ENCODE data around the gene ISM1. TPM values are rescaled to one million over a fixed set of nuclear protein-coding genes. Genes with fewer than 3 reads are reported as not detected.

Gene ISM1
- total and polyA plus RNA-seq, 7 experiments from 2014 or later: 1.6 to 3.2 (median 2.4) TPM

DNA sequence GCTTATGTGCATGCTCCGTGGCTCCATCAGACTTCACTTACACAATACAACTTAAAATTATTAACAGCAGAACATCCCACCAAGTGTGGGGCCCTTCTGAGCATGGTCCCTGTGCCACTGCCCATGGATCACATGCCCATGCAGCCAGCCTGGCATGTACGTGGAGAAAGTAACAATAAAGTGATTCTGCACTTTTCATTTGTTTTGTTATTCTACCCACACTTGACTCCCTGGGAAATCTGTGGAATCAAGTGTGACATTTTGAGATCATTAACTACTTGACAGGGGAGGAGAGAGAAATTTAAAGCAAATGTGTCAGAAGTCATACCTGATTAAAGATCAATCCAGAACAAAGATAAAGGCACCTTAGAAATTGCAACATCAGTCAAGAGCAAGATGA lies 112.0 kb downstream of the ISM1 start:
- Mint-ChIP-seq H3K9me3 (peaks cover 0 to 3% (median 0%) of the 10 kb centered on the region in 11 donors), H3K27ac (no peak overlapping the region), H3K4me1 (peaks cover 0 to 4% (median 0%) of the 10 kb centered on the region in 7 donors), H3K4me3 (no peak overlapping the region), H3K36me3 (peaks cover 0 to 3% (median 0%) of the 10 kb centered on the region in 5 donors), H3K27me3 (peaks cover 0 to 5% (median 1%) of the 10 kb centered on the region in 5 donors)
- no peaks in the 10 kb centered on the region for H3K27me3 ChIP-seq (ENCODE audit: control insufficient read depth in 2 of 2, insufficient read depth in 2 of 2, low read length in 2 of 2)
- no peaks in the 10 kb centered on the region for H3K4me1 ChIP-seq (ENCODE audit: control insufficient read depth in 2 of 2, insufficient read depth in 2 of 2, low read length in 2 of 2)
- ATAC-seq (no peak), DNase-seq (no peak)
- no peaks in the 10 kb centered on the region for H3K9me3 ChIP-seq (ENCODE audit: control insufficient read depth in 2 of 3, low read length in 3 of 3)
- ChIA-PET POLR2A (no interaction called here), CTCF (interaction anchor here (0.7 kb wide), 1 partner anchor 15 kb away, joined by 4 read pairs; no protein-coding TSS in a partner anchor)
- intact Hi-C loops (cut with micrococcal nuclease): loop anchor here in 1 of 2 donors (10.0 kb wide), 1 partner anchor 62 kb away; no protein-coding TSS in a partner anchor
- no peak overlapping the region for H3K27ac ChIP-seq (ENCODE audit: low read depth, low read length)
- H3K4me3 ChIP-seq (ENCODE audit: low read length): no peak overlapping the region
- H3K36me3 ChIP-seq (ENCODE audit: control insufficient read depth in 2 of 3, insufficient read depth in 3 of 3, low read length in 3 of 3): no peaks in the 10 kb centered on the region

DNA sequence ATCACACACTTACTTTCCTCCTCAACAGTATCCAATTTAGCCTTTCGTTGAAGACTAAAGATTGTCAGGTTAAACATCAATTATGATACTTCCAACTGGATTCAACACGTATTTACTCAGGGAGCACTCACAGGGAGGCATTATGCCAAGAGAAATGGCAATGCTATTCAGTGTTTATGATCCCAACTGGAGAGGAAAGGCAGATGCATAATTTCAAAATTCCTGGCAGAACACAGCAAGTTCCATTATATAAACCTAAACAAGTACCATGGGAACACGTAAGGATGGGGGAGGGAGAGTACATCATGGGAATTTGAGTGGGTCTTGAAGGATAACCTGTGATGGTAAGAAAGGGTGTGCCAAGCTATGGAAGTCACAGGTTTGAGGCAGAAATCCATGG lies 112.7 kb downstream of the ISM1 start:
- no peak overlapping the region for H3K27ac ChIP-seq (ENCODE audit: low read depth, low read length)
- no peak overlapping the region for H3K4me3 ChIP-seq (ENCODE audit: low read length)
- Mint-ChIP-seq H3K27me3 (peaks cover 0 to 5% (median 0%) of the 10 kb centered on the region in 5 donors), H3K4me3 (no peak overlapping the region), H3K27ac (no peak overlapping the region), H3K9me3 (no peaks in the 10 kb centered on the region), H3K4me1 (peaks cover 0 to 6% (median 0%) of the 10 kb centered on the region in 7 donors), H3K36me3 (peaks cover 0 to 3% (median 0%) of the 10 kb centered on the region in 5 donors)
- ATAC-seq: no peak
- DNase-seq: no peak
- H3K27me3 ChIP-seq (ENCODE audit: control insufficient read depth in 2 of 2, insufficient read depth in 2 of 2, low read length in 2 of 2): no peaks in the 10 kb centered on the region
- POLR2A ChIA-PET: no interaction called here
- no peaks in the 10 kb centered on the region for H3K9me3 ChIP-seq (ENCODE audit: control insufficient read depth in 2 of 3, low read length in 3 of 3)
- intact Hi-C loops (cut with micrococcal nuclease): loop anchor here in 1 of 2 donors (10.0 kb wide), 1 partner anchor 61 kb away; no protein-coding TSS in a partner anchor
- H3K4me1 ChIP-seq (ENCODE audit: control insufficient read depth in 2 of 2, insufficient read depth in 2 of 2, low read length in 2 of 2): no peaks in the 10 kb centered on the region
- H3K36me3 ChIP-seq (ENCODE audit: control insufficient read depth in 2 of 3, insufficient read depth in 3 of 3, low read length in 3 of 3): no peaks in the 10 kb centered on the region
- CTCF ChIA-PET: no interaction called here

- Histone ChIP-seq H3K27ac (ENCODE audit: low read depth, low read length) (no peak overlapping the region), H3K36me3 (ENCODE audit: control insufficient read depth in 2 of 3, insufficient read depth in 3 of 3, low read length in 3 of 3) (no peaks in the 10 kb centered on the region), H3K9me3 (ENCODE audit: control insufficient read depth in 2 of 3, low read length in 3 of 3) (no peaks in the 10 kb centered on the region), H3K27me3 (ENCODE audit: control insufficient read depth in 2 of 2, insufficient read depth in 2 of 2, low read length in 2 of 2) (no peaks in the 10 kb centered on the region), H3K4me1 (ENCODE audit: control insufficient read depth in 2 of 2, insufficient read depth in 2 of 2, low read length in 2 of 2) (no peaks in the 10 kb centered on the region), H3K4me3 (ENCODE audit: low read length) (no peak overlapping the region)
- DNase-seq (no peak), ATAC-seq (no peak)
- Mint-ChIP-seq H3K9me3 (no peaks in the 10 kb centered on the region), H3K36me3 (peaks cover 0 to 3% (median 0%) of the 10 kb centered on the region in 5 donors), H3K27me3 (peaks cover 0 to 5% (median 0%) of the 10 kb centered on the region in 5 donors), H3K27ac (no peak overlapping the region), H3K4me3 (no peak overlapping the region), H3K4me1 (peaks cover 0 to 6% (median 0%) of the 10 kb centered on the region in 7 donors)
- POLR2A ChIA-PET: no interaction called here
- intact Hi-C loops (cut with micrococcal nuclease): loop anchor here in 1 of 2 donors (10.0 kb wide), 1 partner anchor 58 kb away; no protein-coding TSS in a partner anchor
- CTCF ChIA-PET: no interaction called here
Observed at GRCh38 chr20:13336308-13337089, 115.4 kb downstream of the ISM1 start.

DNA sequence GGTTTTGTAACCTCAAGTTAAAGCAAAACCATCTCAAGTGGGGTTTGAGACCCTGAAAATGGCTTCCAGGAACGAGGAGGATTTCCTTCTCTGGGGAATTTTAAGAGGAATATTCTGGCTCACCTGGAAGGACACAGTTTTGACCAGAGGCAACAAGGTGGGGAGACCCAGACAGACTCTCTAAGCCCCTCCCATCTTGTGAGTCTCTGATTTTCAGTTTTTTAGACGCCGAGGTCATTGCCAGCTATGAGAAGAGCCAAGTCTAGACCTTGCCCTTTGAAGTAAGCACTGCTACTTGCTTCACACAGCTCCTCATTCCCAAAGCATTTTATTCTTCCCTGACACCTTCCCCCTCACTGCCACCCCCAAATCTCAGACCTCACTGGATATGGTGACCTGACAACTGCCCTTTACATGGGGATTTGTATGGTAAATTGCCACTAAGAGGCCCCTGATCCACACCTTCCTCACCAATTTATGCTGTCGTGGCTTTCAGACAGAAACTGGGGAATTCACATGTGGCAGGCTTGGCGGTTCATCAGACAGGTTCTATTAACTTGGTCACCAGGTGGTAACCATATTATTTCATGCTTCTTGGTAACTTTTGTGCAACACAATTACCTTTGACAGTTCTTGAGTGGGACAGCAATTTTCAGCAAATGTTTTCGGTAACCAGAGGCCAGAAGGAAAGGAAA lies 116.2 kb downstream of the ISM1 start:
- intact Hi-C loops (cut with micrococcal nuclease): loop anchor here in 1 of 2 donors (10.0 kb wide), 1 partner anchor 58 kb away; no protein-coding TSS in a partner anchor
- no peaks in the 10 kb centered on the region for H3K36me3 ChIP-seq (ENCODE audit: control insufficient read depth in 2 of 3, insufficient read depth in 3 of 3, low read length in 3 of 3)
- H3K27me3 ChIP-seq (ENCODE audit: control insufficient read depth in 2 of 2, insufficient read depth in 2 of 2, low read length in 2 of 2): no peaks in the 10 kb centered on the region
- no peaks in the 10 kb centered on the region for H3K4me1 ChIP-seq (ENCODE audit: control insufficient read depth in 2 of 2, insufficient read depth in 2 of 2, low read length in 2 of 2)
- peaks cover 0 to 3% (median 0%) of the 10 kb centered on the region in 5 donors for H3K36me3 Mint-ChIP-seq
- peaks cover 0 to 6% (median 0%) of the 10 kb centered on the region in 7 donors for H3K4me1 Mint-ChIP-seq
- no peak overlapping the region for H3K4me3 ChIP-seq (ENCODE audit: low read length)
- no peak for DNase-seq
- H3K9me3 ChIP-seq (ENCODE audit: control insufficient read depth in 2 of 3, low read length in 3 of 3): no peaks in the 10 kb centered on the region
- no peak overlapping the region for H3K27ac ChIP-seq (ENCODE audit: low read depth, low read length)
- ChIA-PET POLR2A (interaction anchor here (1.0 kb wide), 1 partner anchor 72 kb away, joined by 3 read pairs; no protein-coding TSS in a partner anchor), CTCF (no interaction called here)
- no peaks in the 10 kb centered on the region for H3K9me3 Mint-ChIP-seq
- H3K27me3 Mint-ChIP-seq: peaks cover 0 to 5% (median 0%) of the 10 kb centered on the region in 5 donors
- ATAC-seq: no peak
- no peak overlapping the region for H3K27ac Mint-ChIP-seq
- no peak overlapping the region for H3K4me3 Mint-ChIP-seq

DNA sequence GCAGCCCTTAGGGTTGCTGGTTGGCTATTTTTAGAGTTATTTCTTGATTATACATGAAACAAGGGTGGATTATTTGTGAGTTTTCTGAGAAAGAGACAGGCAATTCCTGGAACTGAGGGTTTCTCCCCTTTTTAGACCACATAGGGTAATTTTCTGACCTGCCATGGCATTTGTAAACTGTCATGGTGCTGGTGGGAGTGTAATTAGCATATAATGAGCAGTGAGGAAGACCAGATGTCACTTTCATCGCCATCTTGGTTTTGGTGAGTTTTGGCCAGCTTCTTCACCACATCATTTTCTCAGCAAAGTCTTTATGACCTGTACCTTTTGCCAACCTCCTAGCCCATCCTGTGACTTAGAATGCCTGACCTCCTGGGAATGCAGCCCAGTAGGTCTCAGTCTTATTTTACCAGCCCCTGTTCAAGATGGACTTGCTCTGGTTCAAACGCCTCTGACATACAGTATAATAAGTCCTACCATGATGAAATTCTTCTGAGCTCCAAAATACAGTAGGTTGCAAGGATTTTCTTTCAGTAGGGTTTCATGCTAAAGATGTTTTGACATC lies 117.1 kb downstream of the ISM1 start:
- ChIA-PET POLR2A (interaction anchor here (1.0 kb wide), 1 partner anchor 73 kb away, joined by 3 read pairs; no protein-coding TSS in a partner anchor), CTCF (no interaction called here)
- no peaks in the 10 kb centered on the region for H3K9me3 ChIP-seq (ENCODE audit: control insufficient read depth in 2 of 3, low read length in 3 of 3)
- peaks cover 0 to 5% (median 0%) of the 10 kb centered on the region in 5 donors for H3K27me3 Mint-ChIP-seq
- intact Hi-C loops (cut with micrococcal nuclease): loop anchor here in 1 of 2 donors (10.0 kb wide), 1 partner anchor 57 kb away; no protein-coding TSS in a partner anchor
- H3K27ac ChIP-seq (ENCODE audit: low read depth, low read length): no peak overlapping the region
- no peak overlapping the region for H3K4me3 ChIP-seq (ENCODE audit: low read length)
- H3K36me3 Mint-ChIP-seq: peaks cover 0 to 3% (median 0%) of the 10 kb centered on the region in 5 donors
- H3K27ac Mint-ChIP-seq: no peak overlapping the region
- ATAC-seq (no peak), DNase-seq (no peak)
- no peaks in the 10 kb centered on the region for H3K36me3 ChIP-seq (ENCODE audit: control insufficient read depth in 2 of 3, insufficient read depth in 3 of 3, low read length in 3 of 3)
- H3K4me3 Mint-ChIP-seq: no peak overlapping the region
- no peaks in the 10 kb centered on the region for H3K9me3 Mint-ChIP-seq
- H3K4me1 ChIP-seq (ENCODE audit: control insufficient read depth in 2 of 2, insufficient read depth in 2 of 2, low read length in 2 of 2): no peaks in the 10 kb centered on the region
- H3K27me3 ChIP-seq (ENCODE audit: control insufficient read depth in 2 of 2, insufficient read depth in 2 of 2, low read length in 2 of 2): no peaks in the 10 kb centered on the region
- H3K4me1 Mint-ChIP-seq: peaks cover 0 to 6% (median 0%) of the 10 kb centered on the region in 7 donors

DNA sequence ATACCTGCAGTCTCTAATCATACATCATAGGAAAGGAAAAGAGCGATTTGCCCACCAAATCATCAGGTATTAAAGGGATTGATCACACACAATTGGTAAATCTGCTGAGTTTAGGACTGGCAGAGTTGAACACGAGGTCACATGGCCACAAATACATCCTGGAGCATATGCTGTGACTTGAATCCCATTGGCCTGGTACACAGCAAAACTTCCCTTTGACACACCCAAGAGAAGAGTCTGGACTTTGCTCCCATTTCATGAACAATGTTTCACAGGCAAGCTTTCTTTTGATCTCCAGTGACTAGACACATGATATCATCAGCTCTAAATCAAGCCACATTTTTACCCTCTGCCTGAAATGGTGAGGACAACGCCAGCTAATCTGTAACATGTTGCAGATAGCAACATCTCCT lies 117.9 kb downstream of the ISM1 start:
- H3K4me3 ChIP-seq (ENCODE audit: low read length): no peak overlapping the region
- Mint-ChIP-seq H3K27ac (no peak overlapping the region), H3K27me3 (peaks cover 0 to 5% (median 0%) of the 10 kb centered on the region in 5 donors), H3K36me3 (peaks cover 0 to 4% (median 0%) of the 10 kb centered on the region in 5 donors), H3K4me1 (peaks cover 0 to 6% (median 0%) of the 10 kb centered on the region in 7 donors), H3K9me3 (peaks cover 0 to 2% (median 0%) of the 10 kb centered on the region in 11 donors), H3K4me3 (no peak overlapping the region)
- H3K27ac ChIP-seq (ENCODE audit: low read depth, low read length): no peak overlapping the region
- intact Hi-C loops (cut with micrococcal nuclease): loop anchor here in 1 of 2 donors (10.0 kb wide), 1 partner anchor 56 kb away; no protein-coding TSS in a partner anchor
- ChIA-PET CTCF (interaction anchor here (0.7 kb wide), 1 partner anchor 104 kb away, joined by 3 read pairs; no protein-coding TSS in a partner anchor), POLR2A (no interaction called here)
- DNase-seq: no peak
- no peaks in the 10 kb centered on the region for H3K9me3 ChIP-seq (ENCODE audit: control insufficient read depth in 2 of 3, low read length in 3 of 3)
- ATAC-seq: no peak
- no peaks in the 10 kb centered on the region for H3K4me1 ChIP-seq (ENCODE audit: control insufficient read depth in 2 of 2, insufficient read depth in 2 of 2, low read length in 2 of 2)
- H3K27me3 ChIP-seq (ENCODE audit: control insufficient read depth in 2 of 2, insufficient read depth in 2 of 2, low read length in 2 of 2): no peaks in the 10 kb centered on the region
- H3K36me3 ChIP-seq (ENCODE audit: control insufficient read depth in 2 of 3, insufficient read depth in 3 of 3, low read length in 3 of 3): no peaks in the 10 kb centered on the region

All from naive thymus-derived CD4-positive, alpha-beta T cell (primary cell).